HEK293 (cell line): ENCODE data around the gene NEMP1.

Experiments
- CTCF ChIA-PET: fragments of 350-600 bp; formaldehyde crosslinking; extraction: SDS; loops from one replicate; lab custom pipeline; 2021; ENCODE audit warnings: antibody characterized with exemption; lab: Yijun Ruan, JAX
- POLR2A ChIA-PET: fragments of 300-600 bp; formaldehyde crosslinking; extraction: SDS; loops from one replicate; lab custom pipeline; 2020; ENCODE audit warnings: antibody characterized with exemption, inconsistent platforms; lab: Yijun Ruan, JAX
- H3K27ac ChIP-seq: fragments of 200-500 bp; sonication (Bioruptor generic); 2 replicates; pipeline ENCODE4 v1.5.1; 2014; ENCODE audit warnings: low read depth, low read length, control low read depth, inconsistent platforms; ENCODE audit errors: extremely low read depth
- H3K36me3 ChIP-seq, 2 experiments: fragments of 200-500 bp in 1 of 2; sonication (Bioruptor generic) in 1 of 2; 1 replicate in 1 of 2; 2 replicates in 1 of 2; pipeline ENCODE4 v1.5.1; 2014 to 2017; ENCODE audit warnings: inconsistent platforms in 2 of 2, low read length in 2 of 2; ENCODE audit not compliant: control insufficient read depth in 2 of 2, insufficient read depth in 1 of 2
- H3K4me1 ChIP-seq: fragments of 200-500 bp; sonication (Bioruptor generic); 2 replicates; pipeline ENCODE4 v1.5.1; 2014; ENCODE audit warnings: mild to moderate bottlenecking, low read length, inconsistent platforms; ENCODE audit not compliant: control insufficient read depth, insufficient read depth
- H3K4me3 ChIP-seq: 2 replicates; pipeline ENCODE4 v1.5.1; 2011; ENCODE audit warnings: low read depth, mild to moderate bottlenecking, control low read depth, low read length, moderate library complexity
- H3K9me3 ChIP-seq: fragments of 200-500 bp; sonication (Bioruptor generic); 2 replicates; pipeline ENCODE4 v1.5.1; 2014; ENCODE audit warnings: low read depth, low read length, inconsistent platforms; ENCODE audit not compliant: control insufficient read depth, insufficient read depth
- BCL11A ChIP-seq: fragments of 450-650 bp; formaldehyde crosslinking; IDR thresholded peaks from 2 replicates; pipeline ENCODE4 v1.5.1; 2016; ENCODE audit warnings: low read depth, missing biosample characterization, missing genetic modification characterization
- FEZF1 ChIP-seq: fragments of 450-650 bp; formaldehyde crosslinking; IDR thresholded peaks from 2 replicates; pipeline ENCODE4 v1.5.1; 2016; ENCODE audit warnings: missing biosample characterization, missing genetic modification characterization
- GFI1B ChIP-seq: fragments of 450-650 bp; formaldehyde crosslinking; IDR thresholded peaks from 2 replicates; pipeline ENCODE4 v1.5.1; 2016; ENCODE audit warnings: missing biosample characterization, missing genetic modification characterization
- KLF16 ChIP-seq: fragments of 450-650 bp; formaldehyde crosslinking; IDR thresholded peaks from 2 replicates; pipeline ENCODE4 v1.5.1; 2017; ENCODE audit warnings: missing biosample characterization, missing genetic modification characterization
- MZF1 ChIP-seq: fragments of 450-650 bp; formaldehyde crosslinking; IDR thresholded peaks from 2 replicates; pipeline ENCODE4 v1.5.1; 2017; ENCODE audit warnings: missing biosample characterization, missing genetic modification characterization, borderline replicate concordance
- SP2 ChIP-seq: fragments of 450-650 bp; formaldehyde crosslinking; IDR thresholded peaks from 2 replicates; pipeline ENCODE4 v1.5.1; 2016; ENCODE audit warnings: missing biosample characterization, missing genetic modification characterization
- TCF7L2 ChIP-seq: IDR thresholded peaks from 2 replicates; pipeline ENCODE4 v1.6.1; 2011; ENCODE audit warnings: low read depth, mild to moderate bottlenecking, inconsistent platforms, low read length, moderate library complexity, borderline replicate concordance
- ZNF114 ChIP-seq: fragments of 450-650 bp; formaldehyde crosslinking; IDR thresholded peaks from 2 replicates; pipeline ENCODE4 v1.5.0; 2017; ENCODE audit warnings: missing biosample characterization, missing genetic modification characterization
- ZNF169 ChIP-seq: fragments of 450-650 bp; formaldehyde crosslinking; IDR thresholded peaks from 2 replicates; pipeline ENCODE4 v1.5.1; 2016; ENCODE audit warnings: missing biosample characterization, missing genetic modification characterization
- ZNF184 ChIP-seq: fragments of 450-650 bp; IDR thresholded peaks from 2 replicates; pipeline ENCODE4 v1.5.1; 2018; ENCODE audit warnings: missing biosample characterization, mild to moderate bottlenecking, missing genetic modification characterization
- ZNF548 ChIP-seq: fragments of 450-650 bp; formaldehyde crosslinking; IDR thresholded peaks from 2 replicates; pipeline ENCODE4 v1.5.1; 2016; ENCODE audit warnings: missing biosample characterization, missing genetic modification characterization
- ZNF677 ChIP-seq: fragments of 450-650 bp; IDR thresholded peaks from 2 replicates; pipeline ENCODE4 v1.5.0; 2018; ENCODE audit warnings: missing biosample characterization, mild to moderate bottlenecking, missing genetic modification characterization, moderate library complexity
- ZNF76 ChIP-seq: fragments of 450-650 bp; formaldehyde crosslinking; IDR thresholded peaks from 2 replicates; pipeline ENCODE4; 2016; ENCODE audit warnings: low read depth, missing biosample characterization, missing genetic modification characterization, borderline replicate concordance
- TF ChIP-seq, protein P1 (sequence below): fragments of 450-650 bp; formaldehyde crosslinking; IDR thresholded peaks from 2 replicates; pipeline ENCODE4 v1.5.1; 2016; ENCODE audit warnings: missing biosample characterization, missing genetic modification characterization, borderline replicate concordance
- TF ChIP-seq, protein P2 (sequence below): fragments of 450-650 bp; formaldehyde crosslinking; IDR thresholded peaks from 2 replicates; pipeline ENCODE4 v1.5.1; 2016; ENCODE audit warnings: missing biosample characterization, missing genetic modification characterization
- TF ChIP-seq, protein P3 (sequence below): fragments of 450-650 bp; formaldehyde crosslinking; IDR thresholded peaks from 2 replicates; pipeline ENCODE4 v1.5.1; 2016; ENCODE audit warnings: missing biosample characterization, missing genetic modification characterization, low read depth
- TF ChIP-seq, protein P4 (sequence below): fragments of 450-650 bp; formaldehyde crosslinking; IDR thresholded peaks from 2 replicates; pipeline ENCODE4 v1.5.0; 2017; ENCODE audit warnings: missing biosample characterization, missing genetic modification characterization, borderline replicate concordance
- TF ChIP-seq, protein P5 (sequence below): fragments of 450-650 bp; formaldehyde crosslinking; IDR thresholded peaks from 2 replicates; pipeline ENCODE4 v1.5.1; 2016; ENCODE audit warnings: missing biosample characterization, missing genetic modification characterization
- TF ChIP-seq, protein P6 (sequence below): fragments of 450-650 bp; formaldehyde crosslinking; IDR thresholded peaks from 2 replicates; pipeline ENCODE4 v1.5.1; 2016; ENCODE audit warnings: missing biosample characterization, missing genetic modification characterization

NEMP1 gene

DNA sequence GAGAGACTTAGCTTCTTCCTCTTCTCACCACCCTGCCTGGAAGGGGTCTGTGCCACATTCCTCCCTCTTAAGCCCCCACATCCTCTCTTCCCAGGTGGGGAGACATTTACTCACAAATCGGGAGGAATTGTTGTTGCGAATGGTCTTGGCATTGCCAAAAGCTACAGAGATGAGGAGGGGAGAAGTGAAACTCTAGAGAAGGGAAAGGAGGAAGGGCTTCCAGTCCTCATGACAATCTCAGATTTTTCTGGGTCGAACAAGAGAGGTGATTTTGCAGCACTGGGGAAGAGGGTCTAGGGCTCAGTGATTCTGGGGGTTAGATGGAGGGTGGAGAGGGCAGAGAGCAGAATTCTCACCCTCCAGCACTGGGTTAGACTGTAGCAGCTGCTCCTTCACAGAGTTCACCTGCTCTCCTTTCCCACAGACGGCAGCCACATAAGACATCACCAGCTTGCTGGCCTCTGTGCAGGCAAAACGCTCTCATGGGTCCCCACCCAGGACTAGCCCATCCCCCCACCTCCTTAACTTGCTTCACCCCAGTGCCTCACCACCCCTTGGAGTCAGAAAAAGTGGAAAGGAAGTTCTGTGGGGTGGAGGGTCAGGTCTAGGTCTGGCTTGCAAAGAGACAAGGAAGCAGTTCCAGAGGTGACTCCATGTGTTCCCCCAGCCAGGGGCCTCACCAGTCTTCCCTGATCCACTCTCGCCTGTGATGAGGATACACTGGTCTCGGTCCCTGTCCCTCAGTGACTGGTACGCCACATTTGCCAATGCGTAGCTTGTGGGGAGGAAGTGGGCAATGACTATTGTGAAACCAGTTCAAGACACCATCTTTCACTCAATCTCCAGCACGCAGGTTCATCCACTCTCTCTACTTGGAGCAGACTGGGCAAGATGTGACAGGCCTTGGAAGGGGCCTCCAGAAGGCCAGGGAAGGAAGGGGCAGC is 31.4 kb downstream of the NEMP1 start:
- TF ChIP-seq, protein P1, sequence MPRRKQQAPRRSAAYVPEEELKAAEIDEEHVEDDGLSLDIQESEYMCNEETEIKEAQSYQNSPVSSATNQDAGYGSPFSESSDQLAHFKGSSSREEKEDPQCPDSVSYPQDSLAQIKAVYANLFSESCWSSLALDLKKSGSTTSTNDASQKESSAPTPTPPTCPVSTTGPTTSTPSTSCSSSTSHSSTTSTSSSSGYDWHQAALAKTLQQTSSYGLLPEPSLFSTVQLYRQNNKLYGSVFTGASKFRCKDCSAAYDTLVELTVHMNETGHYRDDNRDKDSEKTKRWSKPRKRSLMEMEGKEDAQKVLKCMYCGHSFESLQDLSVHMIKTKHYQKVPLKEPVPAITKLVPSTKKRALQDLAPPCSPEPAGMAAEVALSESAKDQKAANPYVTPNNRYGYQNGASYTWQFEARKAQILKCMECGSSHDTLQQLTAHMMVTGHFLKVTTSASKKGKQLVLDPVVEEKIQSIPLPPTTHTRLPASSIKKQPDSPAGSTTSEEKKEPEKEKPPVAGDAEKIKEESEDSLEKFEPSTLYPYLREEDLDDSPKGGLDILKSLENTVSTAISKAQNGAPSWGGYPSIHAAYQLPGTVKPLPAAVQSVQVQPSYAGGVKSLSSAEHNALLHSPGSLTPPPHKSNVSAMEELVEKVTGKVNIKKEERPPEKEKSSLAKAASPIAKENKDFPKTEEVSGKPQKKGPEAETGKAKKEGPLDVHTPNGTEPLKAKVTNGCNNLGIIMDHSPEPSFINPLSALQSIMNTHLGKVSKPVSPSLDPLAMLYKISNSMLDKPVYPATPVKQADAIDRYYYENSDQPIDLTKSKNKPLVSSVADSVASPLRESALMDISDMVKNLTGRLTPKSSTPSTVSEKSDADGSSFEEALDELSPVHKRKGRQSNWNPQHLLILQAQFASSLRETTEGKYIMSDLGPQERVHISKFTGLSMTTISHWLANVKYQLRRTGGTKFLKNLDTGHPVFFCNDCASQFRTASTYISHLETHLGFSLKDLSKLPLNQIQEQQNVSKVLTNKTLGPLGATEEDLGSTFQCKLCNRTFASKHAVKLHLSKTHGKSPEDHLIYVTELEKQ (tag by site-specific recombination), result no peak
- no peak for TF ChIP-seq ZNF76 (tag by site-specific recombination)
- no peak for TF ChIP-seq BCL11A
- no peak for TF ChIP-seq SP2
- TF ChIP-seq KLF16, result no peak
- TF ChIP-seq, protein P2, sequence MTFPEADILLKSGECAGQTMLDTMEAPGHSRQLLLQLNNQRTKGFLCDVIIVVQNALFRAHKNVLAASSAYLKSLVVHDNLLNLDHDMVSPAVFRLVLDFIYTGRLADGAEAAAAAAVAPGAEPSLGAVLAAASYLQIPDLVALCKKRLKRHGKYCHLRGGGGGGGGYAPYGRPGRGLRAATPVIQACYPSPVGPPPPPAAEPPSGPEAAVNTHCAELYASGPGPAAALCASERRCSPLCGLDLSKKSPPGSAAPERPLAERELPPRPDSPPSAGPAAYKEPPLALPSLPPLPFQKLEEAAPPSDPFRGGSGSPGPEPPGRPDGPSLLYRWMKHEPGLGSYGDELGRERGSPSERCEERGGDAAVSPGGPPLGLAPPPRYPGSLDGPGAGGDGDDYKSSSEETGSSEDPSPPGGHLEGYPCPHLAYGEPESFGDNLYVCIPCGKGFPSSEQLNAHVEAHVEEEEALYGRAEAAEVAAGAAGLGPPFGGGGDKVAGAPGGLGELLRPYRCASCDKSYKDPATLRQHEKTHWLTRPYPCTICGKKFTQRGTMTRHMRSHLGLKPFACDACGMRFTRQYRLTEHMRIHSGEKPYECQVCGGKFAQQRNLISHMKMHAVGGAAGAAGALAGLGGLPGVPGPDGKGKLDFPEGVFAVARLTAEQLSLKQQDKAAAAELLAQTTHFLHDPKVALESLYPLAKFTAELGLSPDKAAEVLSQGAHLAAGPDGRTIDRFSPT (tag by site-specific recombination), result no peak
- no peak for TF ChIP-seq ZNF677 (tag by site-specific recombination)
- TF ChIP-seq FEZF1, result no peak
- TF ChIP-seq GFI1B, result no peak
- TF ChIP-seq, protein P3, sequence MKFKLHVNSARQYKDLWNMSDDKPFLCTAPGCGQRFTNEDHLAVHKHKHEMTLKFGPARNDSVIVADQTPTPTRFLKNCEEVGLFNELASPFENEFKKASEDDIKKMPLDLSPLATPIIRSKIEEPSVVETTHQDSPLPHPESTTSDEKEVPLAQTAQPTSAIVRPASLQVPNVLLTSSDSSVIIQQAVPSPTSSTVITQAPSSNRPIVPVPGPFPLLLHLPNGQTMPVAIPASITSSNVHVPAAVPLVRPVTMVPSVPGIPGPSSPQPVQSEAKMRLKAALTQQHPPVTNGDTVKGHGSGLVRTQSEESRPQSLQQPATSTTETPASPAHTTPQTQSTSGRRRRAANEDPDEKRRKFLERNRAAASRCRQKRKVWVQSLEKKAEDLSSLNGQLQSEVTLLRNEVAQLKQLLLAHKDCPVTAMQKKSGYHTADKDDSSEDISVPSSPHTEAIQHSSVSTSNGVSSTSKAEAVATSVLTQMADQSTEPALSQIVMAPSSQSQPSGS (tag by site-specific recombination), result no peak
- TF ChIP-seq TCF7L2, result no peak
- TF ChIP-seq, protein P4, sequence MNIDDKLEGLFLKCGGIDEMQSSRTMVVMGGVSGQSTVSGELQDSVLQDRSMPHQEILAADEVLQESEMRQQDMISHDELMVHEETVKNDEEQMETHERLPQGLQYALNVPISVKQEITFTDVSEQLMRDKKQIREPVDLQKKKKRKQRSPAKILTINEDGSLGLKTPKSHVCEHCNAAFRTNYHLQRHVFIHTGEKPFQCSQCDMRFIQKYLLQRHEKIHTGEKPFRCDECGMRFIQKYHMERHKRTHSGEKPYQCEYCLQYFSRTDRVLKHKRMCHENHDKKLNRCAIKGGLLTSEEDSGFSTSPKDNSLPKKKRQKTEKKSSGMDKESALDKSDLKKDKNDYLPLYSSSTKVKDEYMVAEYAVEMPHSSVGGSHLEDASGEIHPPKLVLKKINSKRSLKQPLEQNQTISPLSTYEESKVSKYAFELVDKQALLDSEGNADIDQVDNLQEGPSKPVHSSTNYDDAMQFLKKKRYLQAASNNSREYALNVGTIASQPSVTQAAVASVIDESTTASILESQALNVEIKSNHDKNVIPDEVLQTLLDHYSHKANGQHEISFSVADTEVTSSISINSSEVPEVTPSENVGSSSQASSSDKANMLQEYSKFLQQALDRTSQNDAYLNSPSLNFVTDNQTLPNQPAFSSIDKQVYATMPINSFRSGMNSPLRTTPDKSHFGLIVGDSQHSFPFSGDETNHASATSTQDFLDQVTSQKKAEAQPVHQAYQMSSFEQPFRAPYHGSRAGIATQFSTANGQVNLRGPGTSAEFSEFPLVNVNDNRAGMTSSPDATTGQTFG (tag by site-specific recombination), result no peak
- TF ChIP-seq, protein P5, sequence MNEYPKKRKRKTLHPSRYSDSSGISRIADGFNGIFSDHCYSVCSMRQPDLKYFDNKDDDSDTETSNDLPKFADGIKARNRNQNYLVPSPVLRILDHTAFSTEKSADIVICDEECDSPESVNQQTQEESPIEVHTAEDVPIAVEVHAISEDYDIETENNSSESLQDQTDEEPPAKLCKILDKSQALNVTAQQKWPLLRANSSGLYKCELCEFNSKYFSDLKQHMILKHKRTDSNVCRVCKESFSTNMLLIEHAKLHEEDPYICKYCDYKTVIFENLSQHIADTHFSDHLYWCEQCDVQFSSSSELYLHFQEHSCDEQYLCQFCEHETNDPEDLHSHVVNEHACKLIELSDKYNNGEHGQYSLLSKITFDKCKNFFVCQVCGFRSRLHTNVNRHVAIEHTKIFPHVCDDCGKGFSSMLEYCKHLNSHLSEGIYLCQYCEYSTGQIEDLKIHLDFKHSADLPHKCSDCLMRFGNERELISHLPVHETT (tag by site-specific recombination), result no peak
- no peak for TF ChIP-seq ZNF184 (tag by site-specific recombination)
- TF ChIP-seq ZNF548 (tag by site-specific recombination), result no peak
- TF ChIP-seq ZNF114, result no peak
- no peak for TF ChIP-seq ZNF169 (tag by site-specific recombination)
- TF ChIP-seq, protein P6, sequence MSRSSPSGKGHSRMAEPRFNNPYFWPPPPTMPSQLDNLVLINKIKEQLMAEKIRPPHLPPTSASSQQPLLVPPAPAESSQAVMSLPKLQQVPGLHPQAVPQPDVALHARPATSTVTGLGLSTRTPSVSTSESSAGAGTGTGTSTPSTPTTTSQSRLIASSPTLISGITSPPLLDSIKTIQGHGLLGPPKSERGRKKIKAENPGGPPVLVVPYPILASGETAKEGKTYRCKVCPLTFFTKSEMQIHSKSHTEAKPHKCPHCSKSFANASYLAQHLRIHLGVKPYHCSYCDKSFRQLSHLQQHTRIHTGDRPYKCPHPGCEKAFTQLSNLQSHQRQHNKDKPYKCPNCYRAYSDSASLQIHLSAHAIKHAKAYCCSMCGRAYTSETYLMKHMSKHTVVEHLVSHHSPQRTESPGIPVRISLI, result no peak
- no peak for TF ChIP-seq MZF1
- ChIA-PET CTCF (interaction anchor here (0.6 to 2.8 kb wide), 9 partner anchors 15 to 146 kb away, joined by 3 to 12 read pairs (median 3); no protein-coding TSS in a partner anchor), POLR2A (no interaction called here)
- Histone ChIP-seq H3K27ac (no peak overlapping the region), H3K4me1 (no peaks in the 10 kb centered on the region), H3K36me3 (no peaks in the 10 kb centered on the region), H3K4me3 (no peak overlapping the region), H3K9me3 (no peaks in the 10 kb centered on the region)
